HL-60 (cell line): ENCODE measurements around the gene SRRD.
A peak's percentile ranks its signal among the peaks of the same experiment; 100 is the strongest.

ENCODE experiments used
- DNase-seq, 2 experiments: peaks; one replicate each; pipeline ENCODE4 v3.0.0-alpha.2; 2010 to 2020; ENCODE audit warnings: low read depth in 1 of 2, low spot score in 1 of 2
- H3K27ac ChIP-seq: fragments of 250-450 bp; sonication (Bioruptor Pico); replicated peaks from 2 replicates; pipeline ENCODE4 v1.5.1; 2020; ENCODE audit warnings: mild to moderate bottlenecking, moderate library complexity
- H3K27me3 ChIP-seq: fragments of 250-450 bp; sonication (Bioruptor Pico); 2 replicates; pipeline ENCODE4 v1.5.1; 2021; ENCODE audit warnings: mild to moderate bottlenecking, moderate library complexity; ENCODE audit not compliant: insufficient read depth, poor library complexity, severe bottlenecking
- H3K4me3 ChIP-seq: replicated peaks from 2 replicates; pipeline ENCODE4 v1.5.1; 2011; ENCODE audit warnings: mild to moderate bottlenecking, control low read depth, low read length; ENCODE audit not compliant: insufficient read depth
- GABPA ChIP-seq: IDR thresholded peaks from 2 replicates; pipeline ENCODE4 v1.6.1; 2012; ENCODE audit warnings: low read depth
- POLR2AphosphoS5 ChIP-seq: IDR thresholded peaks from 2 replicates; pipeline ENCODE4 v1.6.1; 2012; ENCODE audit warnings: low read depth
- SPI1 ChIP-seq: IDR thresholded peaks from 2 replicates; pipeline ENCODE4 v1.6.1; 2012; ENCODE audit warnings: low read depth, mild to moderate bottlenecking, borderline replicate concordance
- TF ChIP-seq, protein P1 (sequence below): IDR thresholded peaks from one replicate; pipeline ENCODE4 v1.5.1; 2011; ENCODE audit warnings: low read length, control low read depth, inconsistent platforms; ENCODE audit not compliant: insufficient read depth
- TF ChIP-seq, protein P2 (sequence below): IDR thresholded peaks from 2 replicates; pipeline ENCODE4 v1.6.1; 2012; ENCODE audit warnings: low read depth; ENCODE audit not compliant: insufficient replicate concordance

SRRD gene

DNA sequence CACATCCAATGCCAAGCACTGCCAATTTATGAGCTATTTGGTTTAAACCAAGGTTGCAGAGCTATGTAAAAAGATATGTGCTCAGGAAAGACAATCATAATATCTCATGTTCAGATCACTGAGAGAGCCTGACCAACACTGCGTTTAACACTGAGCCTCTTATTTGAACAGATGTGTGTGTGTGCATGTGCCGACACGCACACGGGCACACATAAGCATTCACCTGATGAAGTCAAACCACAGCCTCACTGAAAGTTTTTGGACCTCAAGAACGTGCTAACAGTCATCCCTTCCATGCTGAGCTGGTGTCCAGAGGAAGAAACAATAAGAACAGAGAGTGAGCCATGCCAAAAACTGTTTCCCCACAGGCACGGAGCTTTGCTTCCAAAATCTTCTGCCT, 23.5 kb upstream of the SRRD start:
- DNase-seq = no peak
- H3K27me3 ChIP-seq = no peaks in the 10 kb centered on the region
- H3K4me3 ChIP-seq = no peak overlapping the region
- H3K27ac ChIP-seq = no peak overlapping the region
- TF ChIP-seq GABPA (no peak), SPI1 (no peak), POLR2AphosphoS5 (no peak)
- TF ChIP-seq, protein P1, sequence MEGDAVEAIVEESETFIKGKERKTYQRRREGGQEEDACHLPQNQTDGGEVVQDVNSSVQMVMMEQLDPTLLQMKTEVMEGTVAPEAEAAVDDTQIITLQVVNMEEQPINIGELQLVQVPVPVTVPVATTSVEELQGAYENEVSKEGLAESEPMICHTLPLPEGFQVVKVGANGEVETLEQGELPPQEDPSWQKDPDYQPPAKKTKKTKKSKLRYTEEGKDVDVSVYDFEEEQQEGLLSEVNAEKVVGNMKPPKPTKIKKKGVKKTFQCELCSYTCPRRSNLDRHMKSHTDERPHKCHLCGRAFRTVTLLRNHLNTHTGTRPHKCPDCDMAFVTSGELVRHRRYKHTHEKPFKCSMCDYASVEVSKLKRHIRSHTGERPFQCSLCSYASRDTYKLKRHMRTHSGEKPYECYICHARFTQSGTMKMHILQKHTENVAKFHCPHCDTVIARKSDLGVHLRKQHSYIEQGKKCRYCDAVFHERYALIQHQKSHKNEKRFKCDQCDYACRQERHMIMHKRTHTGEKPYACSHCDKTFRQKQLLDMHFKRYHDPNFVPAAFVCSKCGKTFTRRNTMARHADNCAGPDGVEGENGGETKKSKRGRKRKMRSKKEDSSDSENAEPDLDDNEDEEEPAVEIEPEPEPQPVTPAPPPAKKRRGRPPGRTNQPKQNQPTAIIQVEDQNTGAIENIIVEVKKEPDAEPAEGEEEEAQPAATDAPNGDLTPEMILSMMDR = no peak
- TF ChIP-seq, protein P2, sequence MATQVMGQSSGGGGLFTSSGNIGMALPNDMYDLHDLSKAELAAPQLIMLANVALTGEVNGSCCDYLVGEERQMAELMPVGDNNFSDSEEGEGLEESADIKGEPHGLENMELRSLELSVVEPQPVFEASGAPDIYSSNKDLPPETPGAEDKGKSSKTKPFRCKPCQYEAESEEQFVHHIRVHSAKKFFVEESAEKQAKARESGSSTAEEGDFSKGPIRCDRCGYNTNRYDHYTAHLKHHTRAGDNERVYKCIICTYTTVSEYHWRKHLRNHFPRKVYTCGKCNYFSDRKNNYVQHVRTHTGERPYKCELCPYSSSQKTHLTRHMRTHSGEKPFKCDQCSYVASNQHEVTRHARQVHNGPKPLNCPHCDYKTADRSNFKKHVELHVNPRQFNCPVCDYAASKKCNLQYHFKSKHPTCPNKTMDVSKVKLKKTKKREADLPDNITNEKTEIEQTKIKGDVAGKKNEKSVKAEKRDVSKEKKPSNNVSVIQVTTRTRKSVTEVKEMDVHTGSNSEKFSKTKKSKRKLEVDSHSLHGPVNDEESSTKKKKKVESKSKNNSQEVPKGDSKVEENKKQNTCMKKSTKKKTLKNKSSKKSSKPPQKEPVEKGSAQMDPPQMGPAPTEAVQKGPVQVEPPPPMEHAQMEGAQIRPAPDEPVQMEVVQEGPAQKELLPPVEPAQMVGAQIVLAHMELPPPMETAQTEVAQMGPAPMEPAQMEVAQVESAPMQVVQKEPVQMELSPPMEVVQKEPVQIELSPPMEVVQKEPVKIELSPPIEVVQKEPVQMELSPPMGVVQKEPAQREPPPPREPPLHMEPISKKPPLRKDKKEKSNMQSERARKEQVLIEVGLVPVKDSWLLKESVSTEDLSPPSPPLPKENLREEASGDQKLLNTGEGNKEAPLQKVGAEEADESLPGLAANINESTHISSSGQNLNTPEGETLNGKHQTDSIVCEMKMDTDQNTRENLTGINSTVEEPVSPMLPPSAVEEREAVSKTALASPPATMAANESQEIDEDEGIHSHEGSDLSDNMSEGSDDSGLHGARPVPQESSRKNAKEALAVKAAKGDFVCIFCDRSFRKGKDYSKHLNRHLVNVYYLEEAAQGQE = no peak

DNA sequence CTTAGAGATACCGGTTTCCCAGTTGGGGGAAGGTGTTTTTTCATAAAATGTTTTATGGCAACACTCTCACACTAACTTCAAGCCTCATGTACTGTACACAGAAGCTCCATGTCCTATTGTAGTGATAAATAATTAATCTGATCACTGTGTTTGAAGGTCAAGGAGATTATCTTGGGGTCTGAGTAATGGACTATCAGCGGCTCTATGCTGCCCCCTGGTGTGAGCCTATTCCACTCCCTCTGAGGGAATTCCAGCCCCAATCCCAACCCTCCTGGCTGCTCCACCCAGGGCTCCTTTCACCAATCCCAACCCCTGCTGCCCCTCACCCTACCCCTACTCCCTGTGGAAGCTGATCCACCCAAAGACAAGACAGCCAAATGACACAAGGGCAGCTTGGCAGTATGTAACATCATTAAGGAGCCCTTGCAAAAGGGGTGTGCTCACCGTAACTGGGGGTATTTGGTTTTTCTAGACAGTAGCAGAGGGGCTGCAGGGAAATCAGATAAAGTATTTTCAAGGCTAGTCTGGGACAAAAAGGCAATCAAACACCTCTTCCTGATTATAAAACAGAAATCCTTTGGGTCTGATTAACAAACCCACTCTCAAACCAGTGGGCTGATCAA, 22.4 kb upstream of the SRRD start:
- TF ChIP-seq, protein P1 = peak; percentile 57
- TF ChIP-seq, protein P2 = no peak
- Histone ChIP-seq H3K4me3 (no peak overlapping the region), H3K27ac (no peak overlapping the region), H3K27me3 (no peaks in the 10 kb centered on the region)
- peak in 1 of 2 experiments; percentile 25 for DNase-seq

DNA sequence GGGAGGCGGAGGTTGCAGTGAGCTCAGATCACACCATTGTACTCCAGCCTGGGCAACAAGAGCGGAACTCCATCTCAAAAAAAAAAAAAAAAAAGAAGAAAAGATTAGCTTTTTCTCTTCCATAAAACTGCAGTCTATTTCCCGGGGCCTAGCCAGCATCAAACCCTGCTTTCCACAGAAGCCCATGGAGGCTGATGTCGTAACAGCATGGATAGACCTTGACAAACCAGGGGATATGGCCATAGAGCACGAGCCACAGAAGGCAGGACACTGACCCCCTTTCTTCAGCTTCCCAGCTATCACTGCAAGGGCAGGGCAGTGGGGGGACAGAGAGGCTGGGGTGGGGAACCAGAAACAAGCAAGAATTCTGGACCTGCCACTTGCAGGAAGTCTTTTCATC, 21.6 kb upstream of the SRRD start:
- DNase-seq = no peak
- TF ChIP-seq SPI1 = no peak
- no peaks in the 10 kb centered on the region for H3K27me3 ChIP-seq
- no peak overlapping the region for H3K27ac ChIP-seq
- H3K4me3 ChIP-seq = no peak overlapping the region

DNA sequence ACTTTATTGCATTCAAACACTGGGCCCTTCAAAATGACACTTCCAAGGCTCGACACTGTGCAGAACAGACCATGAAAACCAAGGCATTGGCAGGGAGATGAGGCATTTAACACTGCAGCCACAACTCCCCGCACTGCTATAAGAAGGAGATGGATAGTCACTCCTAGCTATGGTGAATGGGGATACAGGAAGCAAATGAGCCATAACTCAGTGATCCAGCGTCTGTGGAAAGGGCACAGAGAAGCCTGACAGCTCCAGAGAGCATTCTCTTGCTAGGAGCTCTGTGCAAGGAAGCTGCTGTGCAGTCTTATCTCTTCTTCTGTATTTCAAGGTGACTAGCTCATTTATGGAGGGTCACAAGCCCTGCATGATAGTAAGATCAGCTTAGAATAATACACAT, 21.0 kb upstream of the SRRD start:
- Histone ChIP-seq H3K27me3 (no peaks in the 10 kb centered on the region), H3K4me3 (no peak overlapping the region), H3K27ac (no peak overlapping the region)
- TF ChIP-seq GABPA (no peak), SPI1 (no peak), POLR2AphosphoS5 (no peak)
- TF ChIP-seq, protein P2 = no peak
- TF ChIP-seq, protein P1 = no peak
- no peak for DNase-seq
